Measurements from ENCODE around the gene TNPO3. TPM values are rescaled to one million over a fixed set of nuclear protein-coding genes. Genes with fewer than 3 reads are reported as not detected.

TNPO3 gene
- total RNA-seq, 1 donor from 2014 or later = 31.9 TPM

GRCh38 chr7:128904381-128905197 lies 150.3 kb downstream of the TNPO3 start:
- peak; percentile 17 for ATAC-seq

Other genes starting within 250 kb of the TNPO3 start
- gene FLNC, start 224.7 kb downstream of the TNPO3 start, total RNA-seq = 2.0 TPM
- gene ATP6V1F, start 192.3 kb downstream of the TNPO3 start, total RNA-seq = 193 TPM
- gene KCP, start 144.4 kb downstream of the TNPO3 start, total RNA-seq = 1.8 TPM
- gene IRF5, start 117.2 kb downstream of the TNPO3 start, total RNA-seq = 15.7 TPM
- gene TSPAN33, start 89.6 kb upstream of the TNPO3 start, total RNA-seq = 1.6 TPM
- gene SMO, start 133.5 kb upstream of the TNPO3 start, total RNA-seq = 7.1 TPM
- 25.9 TPM for gene AHCYL2, start 169.9 kb upstream of the TNPO3 start, total RNA-seq

Measured in esophagus mucosa (tissue), 1 donor.